Tibial nerve (tissue), 4 donors: ENCODE results near the gene HS3ST6. TPM values are rescaled to one million over a fixed set of nuclear protein-coding genes. Genes with fewer than 3 reads are reported as not detected.
"Not testable (repeated sequence)": the region's sequence is repeated elsewhere in the genome, so short reads cannot be mapped to it uniquely, and the experiment has no call there.

ENCODE experiments used
- DNase-seq, 2 donors: peaks; one replicate each; pipeline ENCODE4 v3.0.0-alpha.2; 2019; ENCODE audit warnings: low spot score in 2 of 2
- H3K27ac ChIP-seq, 4 donors: fragments of 200-600 bp; sonication (generic) in 3 of 4; one replicate each; pipeline ENCODE4 v1.5.1; 2017 to 2019; ENCODE audit warnings: mild to moderate bottlenecking in 1 of 4
- H3K27me3 ChIP-seq, 2 donors: fragments of 200-600 bp; sonication (generic) in 1 of 2; one replicate each; pipeline versions ENCODE4 v1.5.1 to v1.6.0; 2017 to 2019
- H3K36me3 ChIP-seq, 3 donors: fragments of 200-600 bp; sonication (generic); one replicate each; pipeline ENCODE4 v1.5.1; 2018 to 2019
- H3K4me1 ChIP-seq, 4 donors: fragments of 200-600 bp; sonication (generic) in 3 of 4; one replicate each; pipeline ENCODE4 v1.5.1; 2017 to 2019
- H3K4me3 ChIP-seq, 4 donors: fragments of 200-600 bp; sonication (generic) in 3 of 4; one replicate each; pipeline ENCODE4 v1.5.1; 2017 to 2019; ENCODE audit warnings: mild to moderate bottlenecking in 1 of 4, moderate library complexity in 1 of 4
- H3K9me3 ChIP-seq, 4 donors: fragments of 200-600 bp; sonication (generic) in 3 of 4; one replicate each; pipeline ENCODE4 v1.5.1; 2017 to 2019
- EP300 ChIP-seq, 2 donors: sonication (generic); formaldehyde crosslinking; IDR thresholded peaks; one replicate each; pipeline ENCODE4 v1.6.1; 2017; ENCODE audit warnings: antibody characterized with exemption in 2 of 2, mild to moderate bottlenecking in 1 of 2
- POLR2A ChIP-seq, 2 donors: fragments of 450-650 bp; IDR thresholded peaks; one replicate each; pipeline ENCODE4 v1.6.1; 2017; ENCODE audit warnings: antibody characterized with exemption in 2 of 2, mild to moderate bottlenecking in 2 of 2, moderate library complexity in 2 of 2
- WGBS, 2 donors: methylation state at CpG; one replicate each; pipeline ENCODE4 v1.1.5; 2018; 5-methylcytosine and 5-hydroxymethylcytosine counted together
- total RNA-seq, 4 donors: library from RNA; depleted of rRNA; stranded (reverse); fragments of >200 nt; gene quantifications; one replicate each; pipeline ENCODE4 v1.1.0, GENCODE V29; 2016
- TF ChIP-seq, protein P1 (sequence below), 5 experiments: fragments of 200-600 bp in 3 of 5; fragments of 450-650 bp in 2 of 5; sonication (generic) in 3 of 5; IDR thresholded peaks; one replicate each; pipeline ENCODE4 v1.5.1; 2016 to 2019; ENCODE audit warnings: antibody characterized with exemption in 5 of 5, mild to moderate bottlenecking in 3 of 5, moderate library complexity in 2 of 5

HS3ST6 gene
- total RNA-seq, 4 donors from 2014 or later, result not detected

DNA sequence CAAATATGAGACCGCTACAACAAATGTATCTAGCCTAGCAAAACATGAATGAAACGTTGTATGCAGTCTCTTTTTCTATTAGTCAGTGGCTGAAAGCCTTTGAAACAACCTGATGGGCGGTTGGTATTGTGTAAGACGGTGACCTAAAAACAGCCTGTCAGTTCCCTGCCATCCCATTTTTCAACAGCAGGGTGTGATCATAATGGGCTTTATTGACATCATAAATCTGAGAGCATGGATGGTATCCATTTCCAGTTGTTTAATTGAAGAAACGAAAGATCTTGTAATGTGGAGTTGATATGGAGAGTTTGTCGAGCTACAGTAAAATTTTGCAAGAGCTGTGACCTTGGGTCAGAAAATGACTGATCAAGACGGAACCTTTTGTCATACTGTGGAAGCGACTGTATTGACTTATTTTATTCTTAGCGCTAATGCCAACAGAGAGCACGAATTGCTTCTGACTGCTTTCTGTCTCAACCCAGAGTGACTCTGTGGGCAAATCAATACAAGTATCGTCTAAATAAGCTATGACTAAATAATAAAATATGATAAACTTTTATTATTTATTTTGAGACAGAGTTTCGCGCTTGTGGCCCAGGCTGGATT, 34.0 kb downstream of the HS3ST6 start:
- 60 to 65% methylated on average over 13 of the region's 13 CpGs for WGBS, 2 donors
- peaks cover 0 to 54% of the 10 kb centered on the region in 2 donors for H3K27me3 ChIP-seq
- no peak for DNase-seq
- H3K9me3 ChIP-seq, result no peaks in the 10 kb centered on the region
- H3K27ac ChIP-seq, result no peak overlapping the region
- H3K4me3 ChIP-seq, result no peak overlapping the region
- TF ChIP-seq, protein P1, sequence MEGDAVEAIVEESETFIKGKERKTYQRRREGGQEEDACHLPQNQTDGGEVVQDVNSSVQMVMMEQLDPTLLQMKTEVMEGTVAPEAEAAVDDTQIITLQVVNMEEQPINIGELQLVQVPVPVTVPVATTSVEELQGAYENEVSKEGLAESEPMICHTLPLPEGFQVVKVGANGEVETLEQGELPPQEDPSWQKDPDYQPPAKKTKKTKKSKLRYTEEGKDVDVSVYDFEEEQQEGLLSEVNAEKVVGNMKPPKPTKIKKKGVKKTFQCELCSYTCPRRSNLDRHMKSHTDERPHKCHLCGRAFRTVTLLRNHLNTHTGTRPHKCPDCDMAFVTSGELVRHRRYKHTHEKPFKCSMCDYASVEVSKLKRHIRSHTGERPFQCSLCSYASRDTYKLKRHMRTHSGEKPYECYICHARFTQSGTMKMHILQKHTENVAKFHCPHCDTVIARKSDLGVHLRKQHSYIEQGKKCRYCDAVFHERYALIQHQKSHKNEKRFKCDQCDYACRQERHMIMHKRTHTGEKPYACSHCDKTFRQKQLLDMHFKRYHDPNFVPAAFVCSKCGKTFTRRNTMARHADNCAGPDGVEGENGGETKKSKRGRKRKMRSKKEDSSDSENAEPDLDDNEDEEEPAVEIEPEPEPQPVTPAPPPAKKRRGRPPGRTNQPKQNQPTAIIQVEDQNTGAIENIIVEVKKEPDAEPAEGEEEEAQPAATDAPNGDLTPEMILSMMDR (IDR thresholded peaks at IDR 0.05), result no peak
- TF ChIP-seq POLR2A (IDR thresholded peaks at IDR 0.05) (no peak), EP300 (IDR thresholded peaks at IDR 0.05) (no peak)
- H3K36me3 ChIP-seq, result no peaks in the 10 kb centered on the region
- no peaks in the 10 kb centered on the region for H3K4me1 ChIP-seq

DNA sequence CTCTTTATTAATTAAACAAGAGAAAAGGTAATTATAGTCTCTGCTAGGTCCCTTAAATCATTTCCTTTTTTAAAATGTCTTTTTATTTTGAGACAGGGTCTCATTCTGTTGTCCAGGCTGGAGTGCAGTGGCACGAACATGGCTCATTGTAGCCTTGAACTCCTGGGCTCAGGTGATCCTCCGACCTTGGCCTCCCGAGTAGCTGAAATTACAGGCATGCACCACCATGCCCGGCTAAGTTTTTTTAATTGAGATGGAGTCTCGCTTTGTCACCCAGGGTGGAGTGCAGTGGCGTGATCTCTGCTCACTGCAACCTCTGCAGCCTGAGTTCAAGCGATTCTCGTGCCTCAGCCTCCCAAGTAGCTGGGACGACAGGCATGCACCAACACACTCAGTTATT, 37.0 kb downstream of the HS3ST6 start:
- 82 to 85% methylated on average over 9 of the region's 9 CpGs for WGBS, 2 donors
- DNase-seq, H3K4me3 ChIP-seq, H3K4me1 ChIP-seq, H3K9me3 ChIP-seq, H3K36me3 ChIP-seq, H3K27ac ChIP-seq: not testable (repeated sequence)
- H3K27me3 ChIP-seq, result peaks cover 0 to 67% of the 10 kb centered on the region in 2 donors

DNA sequence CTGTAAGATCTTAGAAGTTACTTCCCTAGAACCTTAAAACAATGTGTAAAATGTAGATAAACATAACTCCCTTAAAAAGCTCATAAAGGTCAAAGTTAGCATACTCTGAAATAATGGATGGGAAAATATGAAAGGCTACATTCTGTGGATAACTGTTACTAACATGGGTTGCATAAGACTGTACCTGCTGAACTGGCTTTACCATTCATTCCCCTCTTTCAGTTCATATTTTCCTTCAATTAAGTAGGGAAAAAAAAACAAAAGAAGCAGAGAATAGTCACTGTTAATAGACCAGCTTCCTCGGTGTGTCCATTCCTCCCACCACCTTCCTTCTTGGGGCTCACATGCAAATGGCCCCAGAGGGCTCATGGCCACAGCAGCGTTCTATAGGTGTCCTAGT, 38.7 kb downstream of the HS3ST6 start:
- no peak for DNase-seq
- H3K36me3 ChIP-seq, result no peaks in the 10 kb centered on the region
- WGBS, 2 donors, result 23 to 27% methylated on average over 2 of the region's 2 CpGs
- TF ChIP-seq, protein P1 (IDR thresholded peaks at IDR 0.05), result no peak
- TF ChIP-seq EP300 (IDR thresholded peaks at IDR 0.05), result no peak
- TF ChIP-seq POLR2A (IDR thresholded peaks at IDR 0.05), result no peak
- H3K4me1 ChIP-seq, result no peaks in the 10 kb centered on the region
- no peaks in the 10 kb centered on the region for H3K9me3 ChIP-seq
- peaks cover 0 to 81% of the 10 kb centered on the region in 2 donors for H3K27me3 ChIP-seq
- no peak overlapping the region for H3K27ac ChIP-seq
- no peak overlapping the region for H3K4me3 ChIP-seq

DNA sequence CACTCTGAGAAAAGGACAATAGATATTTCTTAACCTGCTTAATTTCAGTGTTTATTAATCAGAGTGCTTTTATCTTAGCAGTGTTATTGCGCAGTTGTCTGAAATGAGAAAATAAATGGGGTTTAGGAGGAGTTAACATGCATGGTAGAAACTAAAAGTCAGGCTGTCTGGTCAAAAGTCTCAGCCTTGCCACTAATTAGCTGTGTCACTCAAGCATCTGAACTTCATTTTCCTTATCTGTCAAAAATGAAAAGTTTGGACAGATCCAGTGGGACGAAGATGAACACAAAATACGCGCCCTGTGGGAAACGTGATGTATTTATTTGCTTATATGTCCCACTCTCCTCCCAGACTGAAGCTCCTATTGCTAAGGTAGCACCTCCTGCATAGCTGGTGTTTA, 40.0 kb downstream of the HS3ST6 start:
- DNase-seq, result no peak
- Histone ChIP-seq H3K27ac (no peak overlapping the region), H3K4me3 (no peak overlapping the region), H3K4me1 (no peaks in the 10 kb centered on the region), H3K36me3 (no peaks in the 10 kb centered on the region), H3K27me3 (peaks cover 0 to 87% of the 10 kb centered on the region in 2 donors), H3K9me3 (no peaks in the 10 kb centered on the region)
- TF ChIP-seq, protein P1 (IDR thresholded peaks at IDR 0.05), result no peak
- TF ChIP-seq POLR2A (IDR thresholded peaks at IDR 0.05) (no peak), EP300 (IDR thresholded peaks at IDR 0.05) (no peak)
- WGBS, 2 donors, result 82 to 83% methylated on average over 5 of the region's 5 CpGs

DNA sequence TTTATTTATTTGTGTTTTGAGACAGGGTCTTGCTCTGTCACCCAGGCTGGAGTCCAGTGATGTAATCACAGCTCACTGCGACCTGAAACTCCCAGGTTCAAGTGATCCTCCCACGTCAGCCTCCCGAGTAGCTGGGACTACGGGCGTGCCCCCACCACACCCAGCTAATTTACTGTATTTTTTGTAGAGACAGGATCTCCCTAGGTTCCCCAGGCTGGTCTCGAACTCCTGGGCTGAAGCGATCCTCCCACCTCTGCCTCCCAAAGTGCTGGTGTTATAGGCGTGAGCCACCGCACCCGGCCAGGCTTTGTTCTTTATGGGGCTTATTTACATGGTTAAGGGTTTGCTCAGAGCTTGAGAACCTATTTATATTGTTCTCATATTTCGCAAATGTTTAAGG, 40.4 kb downstream of the HS3ST6 start:
- 62 to 65% methylated on average over 11 of the region's 11 CpGs for WGBS, 2 donors
- H3K27ac ChIP-seq, result no peak overlapping the region
- H3K4me1 ChIP-seq, result no peaks in the 10 kb centered on the region
- no peaks in the 10 kb centered on the region for H3K9me3 ChIP-seq
- H3K36me3 ChIP-seq, result no peaks in the 10 kb centered on the region
- H3K4me3 ChIP-seq, result no peak overlapping the region
- DNase-seq, result no peak
- H3K27me3 ChIP-seq, result peaks cover 0 to 88% of the 10 kb centered on the region in 2 donors
- TF ChIP-seq EP300 (IDR thresholded peaks at IDR 0.05), result no peak
- TF ChIP-seq POLR2A (IDR thresholded peaks at IDR 0.05), result no peak
- TF ChIP-seq, protein P1 (IDR thresholded peaks at IDR 0.05), result no peak

DNA sequence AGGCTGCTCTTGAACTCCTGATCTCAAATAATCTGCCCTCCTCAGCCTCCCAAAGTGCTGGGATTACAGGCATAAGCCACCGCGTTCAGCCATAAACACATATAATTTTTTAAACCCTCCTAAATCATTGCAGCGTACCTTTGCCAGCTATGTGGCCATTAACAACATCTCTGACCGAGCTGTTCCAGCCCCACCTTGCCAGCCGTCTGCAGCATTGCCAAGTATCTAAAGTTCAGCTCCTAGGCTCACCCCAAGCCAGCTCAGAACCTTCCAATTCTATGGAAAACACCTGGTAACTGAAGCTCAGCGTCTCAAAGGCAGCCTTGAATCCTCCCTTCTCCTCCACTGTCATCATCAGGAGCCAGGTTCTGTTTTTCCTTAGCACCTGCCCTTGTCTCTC, 41.1 kb downstream of the HS3ST6 start:
- Histone ChIP-seq H3K27ac (no peak overlapping the region), H3K27me3 (peaks cover 0 to 89% of the 10 kb centered on the region in 2 donors), H3K36me3 (no peaks in the 10 kb centered on the region), H3K4me3 (no peak overlapping the region), H3K4me1 (peaks cover 0 to 4% (median 0%) of the 10 kb centered on the region in 4 donors), H3K9me3 (no peaks in the 10 kb centered on the region)
- no peak for DNase-seq
- TF ChIP-seq EP300 (IDR thresholded peaks at IDR 0.05) (no peak), POLR2A (IDR thresholded peaks at IDR 0.05) (no peak)
- TF ChIP-seq, protein P1 (IDR thresholded peaks at IDR 0.05), result no peak
- WGBS, 2 donors, result 49 to 59% methylated on average over 6 of the region's 6 CpGs
